Adipocyte (in vitro differentiated cells): Measurements from ENCODE around the gene FAM89B.
"Not testable (repeated sequence)": the region's sequence is repeated elsewhere in the genome, so short reads cannot be mapped to it uniquely, and the experiment has no call there.

Source experiments
- DNase-seq: peaks from one replicate; pipeline ENCODE4 v3.0.0-alpha.2; 2015; ENCODE audit warnings: low read depth
- H3K27me3 ChIP-seq: replicated peaks from 2 replicates; pipeline ENCODE4 v1.7.0; 2013; ENCODE audit warnings: mild to moderate bottlenecking, low read length, moderate library complexity; ENCODE audit not compliant: control insufficient read depth, insufficient read depth
- H3K36me3 ChIP-seq: 2 replicates; pipeline ENCODE4 v1.7.0; 2013; ENCODE audit warnings: low read length, mild to moderate bottlenecking, moderate library complexity; ENCODE audit not compliant: control insufficient read depth, insufficient read depth, severe bottlenecking
- H3K4me1 ChIP-seq: 2 replicates; pipeline ENCODE4 v1.7.0; 2013; ENCODE audit warnings: mild to moderate bottlenecking, low read length, moderate library complexity; ENCODE audit not compliant: control insufficient read depth, insufficient read depth
- H3K4me3 ChIP-seq: 2 replicates; pipeline ENCODE4 v1.7.0; 2013; ENCODE audit warnings: mild to moderate bottlenecking, low read length, moderate library complexity
- H3K9ac ChIP-seq: 2 replicates; pipeline ENCODE4 v1.7.0; 2013; ENCODE audit warnings: mild to moderate bottlenecking, low read length, moderate library complexity
- H3K9me3 ChIP-seq: 2 replicates; pipeline ENCODE4 v1.7.0; 2013; ENCODE audit warnings: mild to moderate bottlenecking, low read length, moderate library complexity; ENCODE audit not compliant: control insufficient read depth

The FAM89B gene

DNA sequence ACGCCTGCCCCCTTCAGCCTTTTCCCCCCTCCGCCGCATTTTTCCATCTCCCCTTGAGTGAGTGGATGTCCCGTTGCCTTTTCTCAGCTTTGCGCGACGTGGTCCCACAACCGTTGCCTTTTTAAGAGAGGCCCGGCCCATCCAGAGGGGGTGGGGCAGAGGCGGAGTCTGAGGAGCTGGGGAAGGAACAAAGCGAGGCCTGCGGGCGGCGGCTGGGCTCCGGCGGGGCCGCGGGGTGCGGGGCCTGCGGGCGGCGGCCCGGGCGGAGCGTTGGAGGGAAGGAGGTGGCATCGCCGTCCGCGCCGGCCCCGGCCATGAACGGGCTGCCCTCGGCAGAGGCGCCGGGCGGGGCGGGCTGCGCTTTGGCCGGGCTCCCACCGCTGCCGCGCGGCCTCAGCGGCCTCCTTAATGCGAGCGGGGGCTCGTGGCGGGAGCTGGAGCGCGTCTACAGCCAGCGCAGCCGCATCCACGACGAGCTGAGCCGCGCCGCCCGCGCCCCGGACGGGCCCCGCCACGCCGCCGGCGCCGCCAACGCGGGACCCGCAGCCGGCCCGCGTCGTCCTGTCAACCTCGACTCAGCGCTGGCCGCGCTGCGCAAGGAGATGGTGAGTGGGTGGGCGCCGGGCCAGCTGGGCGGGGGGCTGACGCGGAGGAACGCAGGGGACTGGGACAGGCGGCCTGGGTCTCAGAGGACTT is at the start of gene FAM89B:
FAM89B (plus strand) TSS at position 183 of the 696 bp plus-strand sequence; CDS start at position 315, 132 bp downstream.
- Histone ChIP-seq H3K9ac (peak within 1 kb of the TSS; percentile 99), H3K4me1 (peaks cover 57% of the 10 kb centered on the region), H3K4me3 (peak within 1 kb of the TSS; percentile 100), H3K9me3 (no peaks in the 10 kb centered on the region), H3K27me3 (no peaks in the 10 kb centered on the region), H3K36me3 (peaks cover 9% of the 10 kb centered on the region)
- peak; percentile 92 for DNase-seq

DNA sequence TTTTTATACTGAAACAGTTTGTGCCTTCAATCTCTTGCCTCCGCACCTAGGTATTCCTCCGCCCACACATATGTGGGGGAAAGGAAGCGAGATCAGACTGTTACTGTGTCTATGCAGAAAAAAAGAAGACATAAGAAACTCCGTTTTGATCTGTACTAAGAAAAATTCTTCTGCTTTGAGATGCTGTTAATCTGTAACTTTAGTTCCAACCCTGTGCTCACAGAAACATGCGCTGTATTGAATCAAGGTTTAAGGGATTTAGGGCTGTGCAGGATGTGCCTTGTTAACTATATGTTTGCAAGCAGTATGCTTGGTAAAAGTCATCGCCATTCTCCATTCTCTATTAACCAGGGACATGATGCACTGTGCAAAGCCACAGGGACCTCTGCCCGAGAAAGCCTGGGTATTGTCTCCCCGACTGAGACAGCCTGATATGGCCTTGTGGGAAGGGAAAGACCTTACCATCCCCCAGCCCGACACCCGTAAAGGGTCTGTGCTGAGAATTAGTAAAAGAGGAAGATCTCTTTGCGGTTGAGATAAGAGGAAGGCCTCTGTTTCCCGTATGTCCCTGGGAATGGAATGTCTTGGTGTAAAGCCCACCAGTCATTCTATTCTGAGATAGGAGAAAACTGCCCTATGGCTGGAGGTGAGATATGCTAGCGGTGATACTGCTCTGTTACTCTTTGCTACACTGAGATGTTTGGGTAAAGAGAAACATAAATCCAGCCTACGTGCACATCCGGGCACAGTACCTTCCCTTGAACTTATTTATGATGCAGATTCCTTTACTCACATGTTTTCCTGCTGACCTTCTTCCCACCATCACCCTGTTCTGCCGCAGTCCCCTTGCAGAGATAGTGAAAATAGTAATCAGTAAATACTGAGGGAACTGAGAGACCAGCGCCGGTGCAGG is 49.4 kb upstream of the FAM89B start:
- H3K4me3 ChIP-seq, H3K27me3 ChIP-seq, H3K9ac ChIP-seq, DNase-seq, H3K9me3 ChIP-seq: not testable (repeated sequence)
- H3K4me1 ChIP-seq: peaks cover 19% of the 10 kb centered on the region
- H3K36me3 ChIP-seq: peaks cover 11% of the 10 kb centered on the region

DNA sequence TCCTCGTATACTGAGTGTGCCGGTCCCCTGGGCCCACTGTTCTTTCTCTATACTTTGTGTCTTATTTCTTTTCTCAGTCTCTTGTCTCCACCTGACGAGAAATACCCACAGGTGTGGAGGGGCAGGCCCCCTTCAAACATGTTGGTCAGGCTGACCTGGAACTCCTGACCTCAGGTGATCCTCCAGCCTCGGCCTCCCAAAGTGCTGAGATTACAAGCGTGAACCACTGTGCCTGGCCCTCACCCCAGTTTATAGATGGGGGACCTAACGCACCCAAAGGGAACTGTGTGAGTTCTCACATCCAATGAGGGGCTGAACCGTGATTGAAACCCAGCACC is 48.7 kb upstream of the FAM89B start:
- not testable (repeated sequence) for H3K9me3 ChIP-seq, H3K27me3 ChIP-seq, H3K4me3 ChIP-seq, DNase-seq, H3K9ac ChIP-seq
- H3K36me3 ChIP-seq: peaks cover 12% of the 10 kb centered on the region
- H3K4me1 ChIP-seq: peaks cover 19% of the 10 kb centered on the region

DNA sequence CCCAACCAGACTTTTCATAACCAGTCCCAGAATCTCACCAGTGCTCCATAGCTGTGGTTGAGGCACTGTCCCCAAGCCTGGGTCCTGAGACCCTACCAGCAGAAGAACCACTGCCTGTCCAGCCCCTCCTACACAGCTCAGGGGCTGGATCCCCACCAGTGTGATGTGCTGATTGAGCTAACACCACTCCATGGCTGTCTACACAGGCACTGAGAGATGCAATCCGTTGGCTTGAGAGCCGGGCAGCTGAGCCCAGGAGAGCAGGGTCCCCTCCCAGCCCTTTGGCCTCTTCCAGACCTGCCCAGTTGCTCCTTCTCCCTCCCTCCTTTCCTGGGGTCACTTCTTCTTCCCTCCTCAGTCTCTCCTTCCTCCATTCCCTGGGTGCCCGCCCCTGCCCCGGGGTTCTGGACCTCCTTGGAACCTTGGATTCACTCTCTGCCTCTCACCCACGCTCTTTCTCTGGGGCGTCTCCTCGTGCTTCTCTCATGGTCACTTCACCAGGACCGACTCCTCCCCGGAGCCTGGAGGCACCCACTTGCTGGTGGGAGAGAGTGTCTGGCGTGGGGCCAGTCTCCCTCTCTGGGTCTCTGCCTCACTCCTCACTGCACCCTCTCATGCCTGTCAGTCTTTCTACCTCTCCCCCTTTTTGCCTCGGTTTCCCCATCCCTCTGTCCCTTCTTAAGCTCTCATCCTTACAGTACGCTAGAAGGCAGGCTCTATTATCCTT is 48.2 kb upstream of the FAM89B start:
- no peaks in the 10 kb centered on the region for H3K27me3 ChIP-seq
- H3K9ac ChIP-seq: peak overlapping the region; percentile 79
- H3K9me3 ChIP-seq: no peaks in the 10 kb centered on the region
- peaks cover 19% of the 10 kb centered on the region for H3K4me1 ChIP-seq
- no peak for DNase-seq
- peaks cover 12% of the 10 kb centered on the region for H3K36me3 ChIP-seq
- H3K4me3 ChIP-seq: peak overlapping the region; percentile 75

DNA sequence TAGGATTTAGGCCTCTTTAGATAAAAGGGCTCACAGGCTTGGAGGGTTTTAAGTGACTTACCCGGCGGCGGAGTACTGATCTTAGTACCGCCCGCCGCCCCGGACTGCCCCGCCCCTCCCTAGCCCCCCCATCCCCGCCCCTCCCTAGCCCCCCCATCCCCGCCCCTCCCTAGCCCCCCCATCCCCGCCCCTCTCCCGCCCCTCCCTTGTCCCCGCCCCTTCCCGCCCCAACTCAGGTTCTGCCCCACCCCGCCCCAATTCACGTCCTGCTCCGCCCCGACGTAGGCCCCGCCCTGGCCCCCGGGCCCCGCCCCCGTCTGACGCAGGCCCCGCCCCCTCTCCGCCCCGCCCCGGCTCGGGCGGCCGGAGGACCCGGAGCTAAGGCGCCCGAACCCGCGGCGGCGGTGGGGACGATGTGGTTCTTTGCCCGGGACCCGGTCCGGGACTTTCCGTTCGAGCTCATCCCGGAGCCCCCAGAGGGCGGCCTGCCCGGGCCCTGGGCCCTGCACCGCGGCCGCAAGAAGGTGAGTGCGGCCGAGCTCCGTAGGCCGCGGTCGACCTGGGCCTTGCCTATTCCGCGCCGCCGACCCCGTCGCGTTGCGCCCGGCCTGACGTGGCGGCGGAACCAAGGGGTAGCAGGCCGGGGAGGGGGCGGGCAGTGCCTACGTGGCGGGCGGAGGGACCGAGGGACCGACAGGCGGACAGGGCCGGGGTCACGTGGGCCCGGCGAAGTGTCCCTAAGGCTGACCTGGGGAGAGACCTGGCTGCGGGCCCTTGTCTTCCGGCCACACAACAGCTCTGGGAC is 47.4 kb upstream of the FAM89B start, which contains the start of gene SCYL1:
SCYL1 (plus strand) TSS at position 343 of the 805 bp plus-strand sequence; CDS start at position 414, 71 bp downstream.
- Histone ChIP-seq H3K27me3 (no peaks in the 10 kb centered on the region), H3K36me3 (peaks cover 14% of the 10 kb centered on the region), H3K9me3 (no peaks in the 10 kb centered on the region), H3K4me1 (peaks cover 19% of the 10 kb centered on the region), H3K4me3 (peak within 1 kb of the TSS; percentile 96), H3K9ac (peak within 1 kb of the TSS; percentile 97)
- peak; percentile 95 for DNase-seq

DNA sequence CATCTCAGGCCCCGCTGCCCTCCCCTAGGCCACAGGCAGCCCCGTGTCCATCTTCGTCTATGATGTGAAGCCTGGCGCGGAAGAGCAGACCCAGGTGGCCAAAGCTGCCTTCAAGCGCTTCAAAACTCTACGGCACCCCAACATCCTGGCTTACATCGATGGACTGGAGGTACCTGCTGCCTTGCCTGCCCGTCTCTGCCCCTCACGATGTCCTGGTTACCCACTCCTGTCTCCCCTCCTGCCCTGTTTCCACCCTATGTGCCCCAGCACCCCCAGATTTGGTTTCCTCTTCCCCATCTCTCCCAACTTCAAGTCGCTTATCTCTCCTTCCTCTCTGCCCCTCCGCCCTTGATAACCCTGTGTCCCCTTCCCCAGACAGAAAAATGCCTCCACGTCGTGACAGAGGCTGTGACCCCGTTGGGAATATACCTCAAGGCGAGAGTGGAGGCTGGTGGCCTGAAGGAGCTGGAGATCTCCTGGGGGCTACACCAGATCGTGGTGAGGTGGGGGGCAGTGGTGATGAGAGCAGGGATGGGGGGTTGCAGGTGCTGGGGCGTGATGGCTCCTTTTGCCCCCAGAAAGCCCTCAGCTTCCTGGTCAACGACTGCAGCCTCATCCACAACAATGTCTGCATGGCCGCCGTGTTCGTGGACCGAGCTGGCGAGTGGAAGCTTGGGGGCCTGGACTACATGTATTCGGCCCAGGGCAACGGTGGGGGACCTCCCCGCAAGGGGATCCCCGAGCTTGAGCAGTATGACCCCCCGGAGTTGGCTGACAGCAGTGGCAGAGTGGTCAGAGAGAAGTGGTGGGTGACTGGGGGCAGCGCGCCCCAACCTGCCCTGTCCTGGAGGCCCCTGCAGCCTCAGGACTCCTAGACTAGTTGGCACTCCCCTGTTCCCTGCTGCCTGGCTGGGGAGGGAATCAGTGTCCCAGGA is 46.5 kb upstream of the FAM89B start:
- no peak for DNase-seq
- Histone ChIP-seq H3K27me3 (no peaks in the 10 kb centered on the region), H3K4me1 (peaks cover 19% of the 10 kb centered on the region), H3K36me3 (peaks cover 23% of the 10 kb centered on the region), H3K9me3 (no peaks in the 10 kb centered on the region), H3K4me3 (peak overlapping the region; percentile 96), H3K9ac (peak overlapping the region; percentile 97)

DNA sequence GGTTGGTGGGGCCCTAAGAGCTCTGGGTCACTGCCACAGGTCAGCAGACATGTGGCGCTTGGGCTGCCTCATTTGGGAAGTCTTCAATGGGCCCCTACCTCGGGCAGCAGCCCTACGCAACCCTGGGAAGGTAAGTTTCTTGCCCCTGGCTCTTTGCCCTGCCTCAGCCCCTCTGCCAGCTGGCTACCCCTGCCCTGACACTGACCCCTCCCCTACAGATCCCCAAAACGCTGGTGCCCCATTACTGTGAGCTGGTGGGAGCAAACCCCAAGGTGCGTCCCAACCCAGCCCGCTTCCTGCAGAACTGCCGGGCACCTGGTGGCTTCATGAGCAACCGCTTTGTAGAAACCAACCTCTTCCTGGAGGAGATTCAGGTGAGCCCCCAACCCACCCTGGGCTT is 45.6 kb upstream of the FAM89B start:
- H3K9ac ChIP-seq: peak overlapping the region; percentile 97
- peaks cover 32% of the 10 kb centered on the region for H3K36me3 ChIP-seq
- no peaks in the 10 kb centered on the region for H3K9me3 ChIP-seq
- no peak overlapping the region for H3K4me3 ChIP-seq
- no peaks in the 10 kb centered on the region for H3K27me3 ChIP-seq
- DNase-seq: no peak
- H3K4me1 ChIP-seq: peaks cover 19% of the 10 kb centered on the region

DNA sequence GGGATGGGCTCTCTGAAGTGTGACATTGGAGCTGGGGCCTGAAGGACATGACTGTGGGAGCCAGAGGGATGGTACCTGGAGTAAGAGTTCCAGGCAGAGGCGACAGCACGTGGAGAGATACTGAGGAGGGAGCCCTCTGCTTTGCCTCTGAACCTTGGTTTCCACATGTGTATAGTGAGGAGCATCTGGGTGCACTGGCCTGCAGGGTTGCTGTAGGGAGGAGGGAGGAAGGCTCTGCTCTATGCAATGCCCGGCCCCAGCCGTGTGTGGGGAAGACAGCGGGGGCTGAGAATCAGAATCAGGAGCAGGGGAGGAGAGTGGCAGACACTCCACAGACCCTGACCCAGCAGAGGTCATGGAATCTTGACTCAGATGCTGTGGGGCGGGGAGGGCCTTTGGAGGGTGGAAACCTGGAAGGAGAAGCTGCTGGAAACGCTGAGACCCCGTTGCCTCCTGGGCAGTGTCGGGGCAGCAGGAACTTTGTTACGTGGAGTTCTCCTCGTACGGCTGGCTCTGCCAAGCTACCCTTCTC is 43.5 kb upstream of the FAM89B start:
- H3K9me3 ChIP-seq: no peaks in the 10 kb centered on the region
- no peaks in the 10 kb centered on the region for H3K27me3 ChIP-seq
- H3K4me3 ChIP-seq: no peak overlapping the region
- DNase-seq: no peak
- H3K4me1 ChIP-seq: peaks cover 18% of the 10 kb centered on the region
- H3K9ac ChIP-seq: no peak overlapping the region
- H3K36me3 ChIP-seq: peaks cover 50% of the 10 kb centered on the region

DNA sequence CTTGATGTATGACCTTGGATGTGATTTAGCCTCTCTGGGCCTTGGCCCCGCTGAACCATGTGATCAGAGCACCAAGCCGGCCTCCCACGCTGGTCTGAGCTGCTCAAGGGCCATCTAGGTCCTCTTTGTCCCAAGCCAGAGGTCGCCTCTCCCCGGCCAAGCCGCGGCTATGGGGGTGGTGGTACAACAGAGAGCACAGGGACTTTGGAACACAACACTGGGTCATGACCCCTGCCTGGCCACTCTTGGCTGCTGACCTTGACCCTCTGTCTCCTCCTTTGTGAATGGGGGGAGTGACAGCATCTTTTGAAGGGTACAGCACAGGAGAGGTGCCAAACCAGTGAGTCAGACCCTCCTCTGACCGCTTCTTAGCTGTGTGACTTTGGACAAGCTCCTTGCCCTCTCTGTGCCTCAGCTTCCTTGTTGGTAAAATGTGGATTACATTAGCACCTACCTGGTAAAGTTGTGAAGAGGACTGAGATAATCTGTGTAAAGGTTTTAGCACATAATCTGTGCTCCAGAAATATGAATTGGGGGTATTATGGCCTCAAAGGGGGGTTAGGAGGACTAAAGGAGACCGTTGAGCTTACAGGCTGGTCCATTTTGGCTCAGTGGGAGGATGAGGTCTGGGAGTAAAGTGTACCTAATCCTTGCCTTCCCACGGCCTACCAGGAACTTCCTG is 42.7 kb upstream of the FAM89B start:
- Histone ChIP-seq H3K4me1 (peaks cover 11% of the 10 kb centered on the region), H3K36me3 (peaks cover 50% of the 10 kb centered on the region), H3K27me3 (no peaks in the 10 kb centered on the region), H3K9me3 (no peaks in the 10 kb centered on the region), H3K9ac (no peak overlapping the region), H3K4me3 (no peak overlapping the region)
- DNase-seq: no peak
